K562 (cell line): ENCODE results near the gene UBE2O. TPM values are rescaled to one million over a fixed set of nuclear protein-coding genes. Genes with fewer than 3 reads are reported as not detected.
A peak's percentile ranks its signal among the peaks of the same experiment; 100 is the strongest.

Experiments used
- ATAC-seq: fragments of 200-7000 bp; cut with Tn5 transposase; 3 replicates; pipeline ENCODE4 v1.9.1; 2020; ENCODE audit warnings: moderate library complexity
- BruUV-seq: library from RNA; stranded (reverse); fragments of 400-500 nt; replicated peaks from 2 replicates; lab custom pipeline; 2021; lab: Mats Ljungman, UMichigan
- CTCF ChIA-PET: fragments of 300-600 bp; formaldehyde crosslinking; extraction: SDS; loops from one replicate; lab custom pipeline; 2021; ENCODE audit warnings: low intra/inter-chr PET ratio; lab: Yijun Ruan, JAX
- POLR2A ChIA-PET: fragments of 300-600, 350-650 bp; sonication (Branson Sonifier 250); formaldehyde crosslinking; extraction: SDS; loops from one replicate; lab custom pipeline; 2021; ENCODE audit warnings: antibody characterized with exemption, inconsistent platforms; lab: Yijun Ruan, JAX
- DNase-seq, 4 experiments: peaks; one replicate each; pipeline versions ENCODE4 v3.0.0 to v3.0.0-alpha.2; 2011 to 2018; ENCODE audit warnings: low spot score in 3 of 4, mixed read lengths in 3 of 4; ENCODE audit errors: extremely low read depth in 1 of 4
- FAIRE-seq: peaks from 2 replicates; lab custom pipeline; 2011; peaks lifted over from hg19 to GRCh38; lab: Jason Lieb, UNC
- H2AFZ ChIP-seq: 2 replicates; pipeline ENCODE4 v1.6.0; 2011; ENCODE audit warnings: low read depth, low read length, control low read depth, inconsistent platforms
- H3K27ac ChIP-seq: fragments of 200-600 bp; 3 replicates; pipeline ENCODE4 v1.8.0; 2011; ENCODE audit warnings: low read depth, mild to moderate bottlenecking, control low read depth, inconsistent platforms, low read length, moderate library complexity, mixed read lengths; ENCODE audit errors: extremely low read depth
- H3K27me3 ChIP-seq, 2 experiments: fragments of 300-600 bp in 1 of 2; 2 replicates in 1 of 2; 3 replicates in 1 of 2; pipeline versions ENCODE4 v1.6.0 to v1.8.0; 2011; ENCODE audit warnings: inconsistent platforms in 2 of 2, low read length in 2 of 2, mild to moderate bottlenecking in 1 of 2, mixed read lengths in 1 of 2, moderate library complexity in 1 of 2; ENCODE audit not compliant: control insufficient read depth in 2 of 2, insufficient read depth in 2 of 2
- H3K36me3 ChIP-seq: fragments of 300-600 bp; 3 replicates; pipeline ENCODE4 v1.8.0; 2011; ENCODE audit warnings: mild to moderate bottlenecking, low read length, inconsistent platforms; ENCODE audit not compliant: control insufficient read depth, insufficient read depth
- H3K4me1 ChIP-seq, 2 experiments: fragments of 200-600 bp in 1 of 2; replicated peaks in 1 of 2; 2 replicates in 1 of 2; 3 replicates in 1 of 2; pipeline versions ENCODE4 v1.5.1 to v1.8.0; 2011; ENCODE audit warnings: inconsistent platforms in 2 of 2, low read length in 2 of 2, mild to moderate bottlenecking in 1 of 2, mixed read lengths in 1 of 2, moderate library complexity in 1 of 2; ENCODE audit not compliant: control insufficient read depth in 2 of 2, insufficient read depth in 2 of 2
- H3K4me2 ChIP-seq: 2 replicates; pipeline ENCODE4 v1.6.1; 2011; ENCODE audit warnings: low read length, control low read depth, inconsistent platforms, mixed read lengths; ENCODE audit not compliant: insufficient read depth
- H3K4me3 ChIP-seq: fragments of 200-600 bp; sonication (generic), shearing (Covaris generic); 2 replicates; pipeline ENCODE4 v1.5.1; 2016; ENCODE audit warnings: control low read depth, inconsistent platforms
- H3K79me2 ChIP-seq: fragments of 200-600 bp; 3 replicates; pipeline ENCODE4 v1.8.0; 2011; ENCODE audit warnings: low read length, inconsistent platforms; ENCODE audit not compliant: control insufficient read depth, insufficient read depth
- H3K9ac ChIP-seq, 2 experiments: 2 replicates each; pipeline versions ENCODE4 v1.6.0 to v1.6.1; 2011; ENCODE audit warnings: low read depth in 2 of 2, low read length in 2 of 2, control low read depth in 1 of 2, inconsistent platforms in 1 of 2, mild to moderate bottlenecking in 1 of 2, mixed read lengths in 1 of 2; ENCODE audit not compliant: insufficient read depth in 1 of 2
- H3K9me1 ChIP-seq: one replicate; pipeline ENCODE4 v1.6.0; 2011; ENCODE audit warnings: inconsistent platforms, mild to moderate bottlenecking, low read length, moderate library complexity; ENCODE audit not compliant: control insufficient read depth, insufficient read depth
- H3K9me3 ChIP-seq: replicated peaks from 2 replicates; pipeline ENCODE4 v1.5.1; 2011; ENCODE audit warnings: low read depth, low read length, inconsistent platforms; ENCODE audit not compliant: control insufficient read depth, insufficient read depth
- H4K20me1 ChIP-seq: replicated peaks from 2 replicates; pipeline ENCODE4 v1.6.1; 2011; ENCODE audit warnings: low read length, inconsistent platforms, mixed read lengths; ENCODE audit not compliant: control insufficient read depth, insufficient read depth
- BCOR ChIP-seq: fragments of 450-650 bp; IDR thresholded peaks from 2 replicates; pipeline ENCODE4 v1.6.1; 2016
- CHCHD3 ChIP-seq: fragments of 250-450 bp; sonication (Bioruptor Pico); IDR thresholded peaks from 2 replicates; pipeline ENCODE4 v2.1.2; 2022; ENCODE audit warnings: mild to moderate bottlenecking
- COPS2 ChIP-seq: fragments of 450-650 bp; conservative IDR thresholded peaks from 2 replicates; pipeline ENCODE4 v1.6.1; 2016; ENCODE audit warnings: mild to moderate bottlenecking, moderate library complexity
- ESRRA ChIP-seq: fragments of 450-650 bp; IDR thresholded peaks from 2 replicates; pipeline ENCODE4 v1.6.1; 2014; ENCODE audit warnings: low read depth, mild to moderate bottlenecking, moderate library complexity, borderline replicate concordance
- KDM1A ChIP-seq, 2 experiments: fragments of 450-650 bp; IDR thresholded peaks; 2 replicates each; pipeline ENCODE4 v1.6.1; 2016; ENCODE audit warnings: mild to moderate bottlenecking in 2 of 2
- KDM4B ChIP-seq, 2 experiments: fragments of 450-650 bp in 1 of 2; sonication (generic) in 1 of 2; IDR thresholded peaks; 2 replicates each; pipeline ENCODE4 v1.6.1; 2016 to 2017; ENCODE audit warnings: borderline replicate concordance in 2 of 2, antibody characterized with exemption in 1 of 2, low read depth in 1 of 2, mild to moderate bottlenecking in 1 of 2
- MTA1 ChIP-seq: fragments of 450-650 bp; IDR thresholded peaks from 2 replicates; pipeline ENCODE4 v1.6.1; 2017; ENCODE audit warnings: borderline replicate concordance
- PHF8 ChIP-seq: fragments of 200-600 bp; sonication (generic); IDR thresholded peaks from 2 replicates; pipeline ENCODE4 v1.6.1; 2012; ENCODE audit warnings: mixed run types, mild to moderate bottlenecking, inconsistent platforms, low read length, moderate library complexity, borderline replicate concordance
- SREBF2 ChIP-seq: sonication (generic); formaldehyde crosslinking; IDR thresholded peaks from 2 replicates; pipeline ENCODE4 v1.4.0; 2020; ENCODE audit warnings: mild to moderate bottlenecking, missing genetic modification reagents
- TBL1XR1 ChIP-seq, 2 experiments: IDR thresholded peaks; 2 replicates each; pipeline ENCODE4 v1.6.1; 2012; ENCODE audit warnings: improper control_type of control experiment in 2 of 2, low read length in 2 of 2, mild to moderate bottlenecking in 1 of 2
- ZNF584 ChIP-seq: fragments of 200-800 bp; sonication (Bioruptor generic); IDR thresholded peaks from 2 replicates; pipeline ENCODE4 v1.6.1; 2016; ENCODE audit warnings: low read depth, mild to moderate bottlenecking, missing genetic modification characterization, missing compliant biosample characterization
- WGBS: fragments of 100-300 bp; shearing (Covaris generic); methylation state at CpG from one replicate; pipeline ENCODE4 v1.1.6; 2016; ENCODE audit warnings: low coverage, mixed read lengths; ENCODE audit not compliant: insufficient coverage; ENCODE audit errors: missing lambda C conversion rate; 5-methylcytosine and 5-hydroxymethylcytosine counted together
- in situ Hi-C: fragments of 300-500 bp; cut with MboI; formaldehyde crosslinking; loops from 4 replicates; pipeline ENCODE4 v1.15.0; 2018; ENCODE audit warnings: inconsistent platforms, mixed read lengths
- intact Hi-C: fragments of 100-400 bp; cut with micrococcal nuclease; formaldehyde crosslinking; loops from 2 replicates; pipeline ENCODE4 v1.14.2; 2022
- polyA plus RNA-seq, 8 experiments: library from polyadenylated mRNA; depleted of rRNA in 4 of 8; stranded (reverse) in 5 of 8; unstranded in 3 of 8; fragments of >200 nt; fragmentation: Nextera tagmentation in 2 of 8; fragmentation: Illumina TruSeq in 1 of 8; extraction: Ambion mirVana in 2 of 8; extraction: Trizol in 1 of 8; gene quantifications; 2 replicates each; pipeline versions ENCODE4 v1.2.1 to v1.2.3, GENCODE V29; 2011 to 2014; ENCODE audit warnings: inconsistent platforms in 1 of 8, missing spikeins in 1 of 8
- total RNA-seq, 7 experiments: library from RNA; depleted of rRNA in 6 of 7; stranded (reverse); fragments of >200 nt in 6 of 7; fragmentation: Illumina TruSeq in 2 of 7; extraction: Trizol in 2 of 7; gene quantifications; 2 replicates each; pipeline versions ENCODE4 v1.2.1 to v1.2.3, GENCODE V29; 2011 to 2021; ENCODE audit warnings: low replicate concordance in 1 of 7
- TF ChIP-seq, protein P1 (sequence below): sonication (generic); formaldehyde crosslinking; IDR thresholded peaks from 2 replicates; pipeline ENCODE4 v1.8.1; 2023; ENCODE audit warnings: mild to moderate bottlenecking, missing genetic modification reagents
- TF ChIP-seq, protein P2 (sequence below): sonication (generic); formaldehyde crosslinking; IDR thresholded peaks from 2 replicates; pipeline ENCODE4 v1.8.0; 2022; ENCODE audit warnings: mild to moderate bottlenecking, low read depth, missing genetic modification reagents
- TF ChIP-seq, protein P3 (sequence below), 2 experiments: fragments of 450-650 bp in 1 of 2; sonication (generic) in 1 of 2; formaldehyde crosslinking; conservative IDR thresholded peaks; 2 replicates each; pipeline versions ENCODE4 v1.4.0 to v1.8.1; 2020 to 2022; ENCODE audit warnings: mild to moderate bottlenecking in 1 of 2, missing genetic modification reagents in 1 of 2

Gene UBE2O
- total and polyA plus RNA-seq, 9 of the 15 experiments (the other 6 are each of a cell fraction or from before 2014, with no cell fraction given) = 1.6 to 39.7 (median 13.3) TPM

GRCh38 chr17:76487451-76488192 lies 34.7 kb upstream of the UBE2O start:
- WGBS = 73% methylated on average over 22 of the region's 22 CpGs
- Histone ChIP-seq H3K9me3 (no peaks in the 10 kb centered on the region), H3K9ac (no peak overlapping the region), H3K9me1 (no peaks in the 10 kb centered on the region), H3K27ac (no peak overlapping the region), H4K20me1 (no peaks in the 10 kb centered on the region), H3K4me2 (no peak overlapping the region), H3K79me2 (no peaks in the 10 kb centered on the region; the same call in 2 of the 3 replicates), H3K4me3 (no peak overlapping the region), H3K27me3 (no peaks in the 10 kb centered on the region; a peak in 2 of 5 replicates), H2AFZ (no peak overlapping the region), H3K4me1 (peaks cover 12 to 24% of the 10 kb centered on the region in 2 experiments; a peak in 4 of 5 replicates), H3K36me3 (no peaks in the 10 kb centered on the region)
- in situ Hi-C loops (no loop called here), intact Hi-C loops (no loop called here)
- ATAC-seq (no peak), DNase-seq (no peak), FAIRE-seq (no peak)
- BruUV-seq = no TSS peak
- TF ChIP-seq, protein P1, sequence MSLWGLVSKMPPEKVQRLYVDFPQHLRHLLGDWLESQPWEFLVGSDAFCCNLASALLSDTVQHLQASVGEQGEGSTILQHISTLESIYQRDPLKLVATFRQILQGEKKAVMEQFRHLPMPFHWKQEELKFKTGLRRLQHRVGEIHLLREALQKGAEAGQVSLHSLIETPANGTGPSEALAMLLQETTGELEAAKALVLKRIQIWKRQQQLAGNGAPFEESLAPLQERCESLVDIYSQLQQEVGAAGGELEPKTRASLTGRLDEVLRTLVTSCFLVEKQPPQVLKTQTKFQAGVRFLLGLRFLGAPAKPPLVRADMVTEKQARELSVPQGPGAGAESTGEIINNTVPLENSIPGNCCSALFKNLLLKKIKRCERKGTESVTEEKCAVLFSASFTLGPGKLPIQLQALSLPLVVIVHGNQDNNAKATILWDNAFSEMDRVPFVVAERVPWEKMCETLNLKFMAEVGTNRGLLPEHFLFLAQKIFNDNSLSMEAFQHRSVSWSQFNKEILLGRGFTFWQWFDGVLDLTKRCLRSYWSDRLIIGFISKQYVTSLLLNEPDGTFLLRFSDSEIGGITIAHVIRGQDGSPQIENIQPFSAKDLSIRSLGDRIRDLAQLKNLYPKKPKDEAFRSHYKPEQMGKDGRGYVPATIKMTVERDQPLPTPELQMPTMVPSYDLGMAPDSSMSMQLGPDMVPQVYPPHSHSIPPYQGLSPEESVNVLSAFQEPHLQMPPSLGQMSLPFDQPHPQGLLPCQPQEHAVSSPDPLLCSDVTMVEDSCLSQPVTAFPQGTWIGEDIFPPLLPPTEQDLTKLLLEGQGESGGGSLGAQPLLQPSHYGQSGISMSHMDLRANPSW (CRISPR knock-in tag) = no peak
- TF ChIP-seq MTA1 (no peak), PHF8 (no peak), BCOR (peak; percentile 67; the same call in 1 of the 2 replicates), ZNF584 (CRISPR knock-in tag) (no peak), KDM1A (IDR thresholded peaks at IDR 0.05) (peak in 1 of 2 experiments; percentile 49; a peak in 1 of 4 replicates), KDM4B (IDR thresholded peaks at IDR 0.05; ENCODE audit: borderline replicate concordance in 2 of 2, low read depth in 1 of 2) (no peak), SREBF2 (CRISPR knock-in tag) (no peak), COPS2 (no peak), ESRRA (no peak), CHCHD3 (CRISPR knock-in tag) (no peak), TBL1XR1 (IDR thresholded peaks at IDR 0.05; ENCODE audit: low read length in 2 of 2) (no peak)
- TF ChIP-seq, protein P2, sequence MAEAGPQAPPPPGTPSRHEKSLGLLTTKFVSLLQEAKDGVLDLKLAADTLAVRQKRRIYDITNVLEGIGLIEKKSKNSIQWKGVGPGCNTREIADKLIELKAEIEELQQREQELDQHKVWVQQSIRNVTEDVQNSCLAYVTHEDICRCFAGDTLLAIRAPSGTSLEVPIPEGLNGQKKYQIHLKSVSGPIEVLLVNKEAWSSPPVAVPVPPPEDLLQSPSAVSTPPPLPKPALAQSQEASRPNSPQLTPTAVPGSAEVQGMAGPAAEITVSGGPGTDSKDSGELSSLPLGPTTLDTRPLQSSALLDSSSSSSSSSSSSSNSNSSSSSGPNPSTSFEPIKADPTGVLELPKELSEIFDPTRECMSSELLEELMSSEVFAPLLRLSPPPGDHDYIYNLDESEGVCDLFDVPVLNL = no peak
- TF ChIP-seq, protein P3, sequence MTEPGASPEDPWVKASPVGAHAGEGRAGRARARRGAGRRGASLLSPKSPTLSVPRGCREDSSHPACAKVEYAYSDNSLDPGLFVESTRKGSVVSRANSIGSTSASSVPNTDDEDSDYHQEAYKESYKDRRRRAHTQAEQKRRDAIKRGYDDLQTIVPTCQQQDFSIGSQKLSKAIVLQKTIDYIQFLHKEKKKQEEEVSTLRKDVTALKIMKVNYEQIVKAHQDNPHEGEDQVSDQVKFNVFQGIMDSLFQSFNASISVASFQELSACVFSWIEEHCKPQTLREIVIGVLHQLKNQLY (CRISPR knock-in tag; conservative IDR thresholded peaks at IDR 0.05) = no peak
- ChIA-PET CTCF (no interaction called here), POLR2A (interaction anchor here (0.6 kb wide), 1 partner anchor 33 kb away, joined by 3 read pairs; no protein-coding TSS in a partner anchor)
